Measurements from ENCODE around the gene ANXA11. TPM values are rescaled to one million over a fixed set of nuclear protein-coding genes. Genes with fewer than 3 reads are reported as not detected.

The ANXA11 gene
- total and polyA plus RNA-seq, 9 of the 15 experiments (the other 6 are each of a cell fraction or from before 2014, with no cell fraction given) = 43.6 to 212 (median 109) TPM

DNA sequence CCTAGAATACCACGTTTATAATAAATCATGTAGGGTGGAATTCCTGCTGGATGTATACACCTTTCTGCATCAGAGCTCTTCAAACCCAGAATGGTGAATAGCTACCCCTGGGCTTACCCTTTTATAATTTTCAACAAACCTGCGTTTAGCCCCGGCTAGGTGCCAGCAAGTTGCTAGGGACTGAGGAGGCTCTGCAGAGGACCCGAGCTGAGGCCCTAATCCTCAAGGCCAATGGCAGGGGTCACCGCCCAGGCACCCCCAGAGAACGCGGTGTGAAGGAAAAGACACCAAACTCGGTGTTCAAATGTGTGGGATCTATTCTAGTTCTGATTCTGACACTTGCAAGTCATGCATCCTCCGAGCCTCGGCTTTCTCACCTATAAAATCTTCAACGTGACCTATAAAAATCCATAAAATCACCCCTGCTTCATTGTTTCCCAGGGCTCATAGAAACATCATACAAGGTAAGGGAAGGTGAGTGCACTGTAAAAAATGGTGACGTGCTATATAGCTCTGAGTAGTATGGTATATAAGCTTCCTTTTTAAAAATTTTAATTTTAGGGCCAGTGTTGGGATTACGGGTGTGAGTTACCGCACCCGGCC, 2.5 kb upstream of the ANXA11 start:
- peak overlapping the region; percentile 66 for H2AFZ ChIP-seq (ENCODE audit: low read depth, low read length)

DNA sequence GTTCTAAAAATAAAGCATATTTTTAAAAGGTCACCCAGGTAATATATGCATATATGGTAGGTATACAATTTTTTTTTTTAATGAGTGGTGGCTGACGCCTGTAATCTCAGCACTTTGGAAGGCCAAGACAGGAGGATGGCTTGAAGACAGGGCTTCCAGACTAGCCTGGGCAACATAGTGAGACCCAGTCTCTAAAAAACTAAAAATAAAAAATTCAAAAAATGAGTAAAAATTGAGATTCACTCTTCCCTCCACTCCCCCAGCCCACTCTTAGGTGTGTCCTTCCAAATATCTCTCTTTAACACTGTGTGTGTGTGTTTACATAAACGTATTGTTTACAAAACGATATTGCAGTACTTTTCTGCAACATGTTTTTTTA, 929 bp upstream of the ANXA11 start:
- 0 out of 2 replicates have a peak overlapping the region, but pooled peaks have one; percentile 96 for H3K4me2 ChIP-seq (ENCODE audit: insufficient read depth, low read length)
- H3K9me1 ChIP-seq (ENCODE audit: control insufficient read depth, insufficient read depth, low read length) = peaks cover 3% of the 10 kb centered on the region
- POLR2A ChIA-PET = no interaction called here
- H3K27me3 ChIP-seq (ENCODE audit: control insufficient read depth in 2 of 2, insufficient read depth in 2 of 2, low read length in 2 of 2) = no peaks in the 10 kb centered on the region
- H3K9ac ChIP-seq (ENCODE audit: insufficient read depth in 1 of 2, low read depth in 2 of 2, low read length in 2 of 2) = peak overlapping the region in 1 of 2 experiments; percentile 87; a peak in 2 of 4 replicates
- peak overlapping the region; percentile 91; the same call in 2 of the 3 replicates for H3K27ac ChIP-seq (ENCODE audit: extremely low read depth, low read depth, low read length)
- no peak overlapping the region; the same call in 1 of the 2 replicates for H3K4me3 ChIP-seq
- CTCF ChIA-PET (ENCODE audit: low intra/inter-chr PET ratio) = no interaction called here
- H2AFZ ChIP-seq (ENCODE audit: low read depth, low read length) = peak overlapping the region; percentile 99
- FAIRE-seq = no peak
- H3K4me1 ChIP-seq (replicated peaks in 1 of 2; ENCODE audit: control insufficient read depth in 2 of 2, insufficient read depth in 2 of 2, low read length in 2 of 2) = peaks cover 40 to 61% of the 10 kb centered on the region in 2 experiments
- H3K9me3 ChIP-seq (replicated peaks; ENCODE audit: control insufficient read depth, insufficient read depth, low read depth, low read length) = no peaks in the 10 kb centered on the region
- no peaks in the 10 kb centered on the region for H3K36me3 ChIP-seq (ENCODE audit: control insufficient read depth, insufficient read depth, low read length)
- no peak for TF ChIP-seq SAFB2 (IDR thresholded peaks at IDR 0.05; ENCODE audit: borderline replicate concordance, low read depth, low read length, severe bottlenecking)
- TF ChIP-seq ZNF121 (CRISPR knock-in tag; conservative IDR thresholded peaks at IDR 0.05) = peak; percentile 51; the same call in 1 of the 2 replicates
- TF ChIP-seq, protein P1, sequence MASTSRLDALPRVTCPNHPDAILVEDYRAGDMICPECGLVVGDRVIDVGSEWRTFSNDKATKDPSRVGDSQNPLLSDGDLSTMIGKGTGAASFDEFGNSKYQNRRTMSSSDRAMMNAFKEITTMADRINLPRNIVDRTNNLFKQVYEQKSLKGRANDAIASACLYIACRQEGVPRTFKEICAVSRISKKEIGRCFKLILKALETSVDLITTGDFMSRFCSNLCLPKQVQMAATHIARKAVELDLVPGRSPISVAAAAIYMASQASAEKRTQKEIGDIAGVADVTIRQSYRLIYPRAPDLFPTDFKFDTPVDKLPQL (IDR thresholded peaks at IDR 0.05; ENCODE audit: extremely low read depth, insufficient read length) = no peak
- TF ChIP-seq ZNF586 (CRISPR knock-in tag; conservative IDR thresholded peaks at IDR 0.05) = no peak
- TF ChIP-seq TCFL5 (CRISPR knock-in tag; conservative IDR thresholded peaks at IDR 0.05) = no peak
- no peak for DNase-seq (ENCODE audit: extremely low read depth in 1 of 4, low spot score in 3 of 4)
- ATAC-seq = no peak
- peaks cover 49% of the 10 kb centered on the region for H3K79me2 ChIP-seq (ENCODE audit: control insufficient read depth, insufficient read depth, low read length)
- WGBS (ENCODE audit: insufficient coverage, low coverage, missing lambda C conversion rate) = 50% methylated on average over 3 of the region's 3 CpGs
- BruUV-seq (replicated peaks) = no TSS peak
- in situ Hi-C loops (cut with MboI) = no loop called here
- intact Hi-C loops (cut with micrococcal nuclease) = loop anchor here (5.0 kb wide), 1 partner anchor 59 kb away; no protein-coding TSS in a partner anchor
- H4K20me1 ChIP-seq (replicated peaks; ENCODE audit: control insufficient read depth, insufficient read depth, low read length) = peaks cover 18% of the 10 kb centered on the region

More for the DNA sequence above, 2.5 kb upstream of the ANXA11 start:
- peak overlapping the region; percentile 47; the same call in 1 of the 2 replicates for H3K4me2 ChIP-seq (ENCODE audit: insufficient read depth, low read length)
- H3K27me3 ChIP-seq (ENCODE audit: control insufficient read depth in 2 of 2, insufficient read depth in 2 of 2, low read length in 2 of 2) = no peaks in the 10 kb centered on the region
- BruUV-seq (replicated peaks) = no TSS peak
- intact Hi-C loops (cut with micrococcal nuclease) (loop anchor here (5.0 kb wide), 1 partner anchor 61 kb away; no protein-coding TSS in a partner anchor), in situ Hi-C loops (cut with MboI) (no loop called here)
- FAIRE-seq (no peak), ATAC-seq (no peak), DNase-seq (ENCODE audit: extremely low read depth in 1 of 4, low spot score in 3 of 4) (no peak)
- ChIA-PET POLR2A (interaction anchor here (1.2 to 1.4 kb wide), 3 partner anchors 11 to 64 kb away, joined by 3 to 4 read pairs (median 3); no protein-coding TSS in a partner anchor), CTCF (ENCODE audit: low intra/inter-chr PET ratio) (no interaction called here)
- no peaks in the 10 kb centered on the region for H3K36me3 ChIP-seq (ENCODE audit: control insufficient read depth, insufficient read depth, low read length)
- peak overlapping the region; percentile 1 to 69; a peak in 2 of 4 replicates for H3K9ac ChIP-seq (ENCODE audit: insufficient read depth in 1 of 2, low read depth in 2 of 2, low read length in 2 of 2)
- H3K79me2 ChIP-seq (ENCODE audit: control insufficient read depth, insufficient read depth, low read length) = peaks cover 33% of the 10 kb centered on the region
- no peaks in the 10 kb centered on the region for H3K9me3 ChIP-seq (replicated peaks; ENCODE audit: control insufficient read depth, insufficient read depth, low read depth, low read length)
- TF ChIP-seq RFX7 (CRISPR knock-in tag; IDR thresholded peaks at IDR 0.05) = no peak
- no peak for TF ChIP-seq SIN3B (IDR thresholded peaks at IDR 0.05; ENCODE audit: low read depth)
- no peak for TF ChIP-seq CXXC5 (CRISPR knock-in tag; IDR thresholded peaks at IDR 0.05)
- peak in 1 of 2 experiments; percentile 7; a peak in 2 of 4 replicates for TF ChIP-seq NRF1 (conservative IDR thresholded peaks at IDR 0.05 in 1 of 2, IDR thresholded peaks at IDR 0.05 in 1 of 2)
- 0 out of 2 replicates have a peak, but pooled peaks have one; percentile 1 for TF ChIP-seq RBFOX2 (IDR thresholded peaks at IDR 0.05; ENCODE audit: low read depth, low read length)
- 77% methylated on average over 15 of the region's 15 CpGs for WGBS (ENCODE audit: insufficient coverage, low coverage, missing lambda C conversion rate)
- peaks cover 33 to 51% of the 10 kb centered on the region in 2 experiments for H3K4me1 ChIP-seq (replicated peaks in 1 of 2; ENCODE audit: control insufficient read depth in 2 of 2, insufficient read depth in 2 of 2, low read length in 2 of 2)
- peak overlapping the region; percentile 4; the same call in 1 of the 3 replicates for H3K27ac ChIP-seq (ENCODE audit: extremely low read depth, low read depth, low read length)
- no peak overlapping the region for H3K4me3 ChIP-seq
- peaks cover 9% of the 10 kb centered on the region; the same call in 1 of the 2 replicates for H4K20me1 ChIP-seq (replicated peaks; ENCODE audit: control insufficient read depth, insufficient read depth, low read length)
- H3K9me1 ChIP-seq (ENCODE audit: control insufficient read depth, insufficient read depth, low read length) = peaks cover 3% of the 10 kb centered on the region

All from K562 (cell line).